ENCODE measurements around the gene RXRA. TPM values are rescaled to one million over a fixed set of nuclear protein-coding genes. Genes with fewer than 3 reads are reported as not detected.
A peak's percentile ranks its signal among the peaks of the same experiment; 100 is the strongest.

The RXRA gene
- polyA plus RNA-seq (2012; ENCODE audit: insufficient read length, low read depth): 67.2 TPM

GRCh38 chr9:134325813-134326723, at the start of gene RXRA:
Gene RXRA (plus strand): TSS chr9:134326455. CDS start chr9:134326632, 177 bp downstream.
- TF ChIP-seq POLR2AphosphoS5 (IDR thresholded peaks at IDR 0.05; ENCODE audit: low read depth, low read length) (peak; percentile 59; the same call in 1 of the 2 replicates), REST (IDR thresholded peaks at IDR 0.05; ENCODE audit: insufficient read depth in 1 of 2, low read depth in 2 of 2, low read length in 2 of 2) (no peak), TAF1 (IDR thresholded peaks at IDR 0.05; ENCODE audit: borderline replicate concordance, insufficient read depth, low read length) (peak; percentile 38; the same call in 1 of the 2 replicates)

DNA sequence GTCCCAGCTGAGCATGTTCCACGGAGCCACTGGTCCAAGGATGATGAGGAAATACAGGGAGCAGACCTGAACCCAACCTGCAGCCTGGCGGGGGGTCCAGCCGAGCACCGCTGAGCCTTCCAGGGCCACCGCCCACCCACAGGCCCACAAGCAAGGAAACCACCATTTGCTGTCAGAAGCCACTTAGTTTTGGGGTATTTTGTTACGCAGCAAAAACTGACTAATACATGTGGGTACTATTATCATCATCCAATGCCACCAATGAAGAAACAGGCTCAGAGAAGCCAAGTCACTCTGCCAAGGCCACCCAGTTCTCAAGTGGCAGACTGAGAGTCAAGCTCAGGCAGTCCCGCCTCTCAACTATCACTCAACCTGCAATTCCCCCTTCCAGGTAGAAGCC, 48.0 kb upstream of the RXRA start:
- TF ChIP-seq POLR2AphosphoS5 (IDR thresholded peaks at IDR 0.05; ENCODE audit: low read depth, low read length) (no peak), REST (IDR thresholded peaks at IDR 0.05; ENCODE audit: insufficient read depth in 1 of 2, low read depth in 2 of 2, low read length in 2 of 2) (no peak), SIN3A (IDR thresholded peaks at IDR 0.05; ENCODE audit: borderline replicate concordance, insufficient read depth, low read length) (no peak), TAF1 (IDR thresholded peaks at IDR 0.05; ENCODE audit: borderline replicate concordance, insufficient read depth, low read length) (no peak), FOXP2 (optimal IDR thresholded peaks at IDR 0.05; ENCODE audit: borderline replicate concordance, extremely low read depth, extremely low read length, insufficient read depth) (no peak)

DNA sequence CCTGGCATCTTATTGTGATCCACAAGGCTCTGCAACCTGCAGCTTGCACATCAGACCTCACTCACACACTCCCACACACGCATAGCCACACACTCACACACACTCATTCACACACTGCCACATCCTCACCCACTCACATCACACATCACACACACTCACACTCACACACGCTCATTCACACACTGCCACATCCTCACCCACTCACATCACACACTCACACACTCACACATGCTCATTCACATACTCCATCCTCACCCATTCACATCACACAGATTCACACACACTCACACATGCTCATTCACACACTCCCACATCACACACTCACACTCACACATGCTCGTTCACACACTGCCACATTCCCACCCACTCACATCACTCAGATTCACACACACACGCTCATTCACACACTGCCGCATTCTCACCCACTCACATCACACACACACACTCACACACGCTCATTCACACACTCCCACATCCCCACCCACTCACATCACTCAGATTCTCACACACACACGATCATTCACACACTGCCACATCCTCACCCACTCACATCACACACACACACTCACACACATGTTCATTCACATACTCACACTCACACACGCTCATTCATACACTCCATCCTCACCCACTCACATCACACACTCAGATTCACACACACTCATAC, 47.1 kb upstream of the RXRA start:
- no peak for TF ChIP-seq REST (IDR thresholded peaks at IDR 0.05; ENCODE audit: insufficient read depth in 1 of 2, low read depth in 2 of 2, low read length in 2 of 2)
- no peak for TF ChIP-seq FOXP2 (optimal IDR thresholded peaks at IDR 0.05; ENCODE audit: borderline replicate concordance, extremely low read depth, extremely low read length, insufficient read depth)
- TF ChIP-seq TAF1 (IDR thresholded peaks at IDR 0.05; ENCODE audit: borderline replicate concordance, insufficient read depth, low read length): no peak
- no peak for TF ChIP-seq SIN3A (IDR thresholded peaks at IDR 0.05; ENCODE audit: borderline replicate concordance, insufficient read depth, low read length)
- no peak for TF ChIP-seq POLR2AphosphoS5 (IDR thresholded peaks at IDR 0.05; ENCODE audit: low read depth, low read length)

DNA sequence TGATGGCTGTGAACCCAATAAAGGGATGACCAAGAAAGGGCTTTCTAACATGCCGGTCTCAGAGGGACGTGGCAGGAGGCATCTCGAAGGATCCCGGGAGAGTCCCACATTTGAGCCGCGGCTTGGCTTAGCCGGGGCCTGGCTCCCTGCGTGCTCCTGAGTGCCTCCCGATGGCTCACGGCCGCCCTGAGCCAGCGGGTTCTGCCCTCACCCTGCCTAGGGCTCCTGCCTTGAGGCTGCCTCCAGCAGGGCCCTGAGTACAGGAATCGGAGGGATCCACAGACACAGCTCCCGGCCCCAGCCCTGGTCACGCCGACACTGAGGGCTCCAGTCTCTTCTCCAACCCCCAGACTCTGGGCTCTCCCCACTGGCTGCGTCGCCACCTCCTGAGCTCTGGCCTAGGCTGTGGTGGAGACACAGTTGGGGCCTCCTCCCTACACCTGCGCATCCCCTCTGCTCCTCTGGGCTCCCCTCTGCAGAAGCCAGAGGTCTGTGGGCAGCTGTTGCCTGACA, 44.1 kb upstream of the RXRA start:
- TF ChIP-seq SIN3A (IDR thresholded peaks at IDR 0.05; ENCODE audit: borderline replicate concordance, insufficient read depth, low read length) (no peak), TAF1 (IDR thresholded peaks at IDR 0.05; ENCODE audit: borderline replicate concordance, insufficient read depth, low read length) (no peak), FOXP2 (optimal IDR thresholded peaks at IDR 0.05; ENCODE audit: borderline replicate concordance, extremely low read depth, extremely low read length, insufficient read depth) (no peak), POLR2AphosphoS5 (IDR thresholded peaks at IDR 0.05; ENCODE audit: low read depth, low read length) (no peak), REST (IDR thresholded peaks at IDR 0.05; ENCODE audit: insufficient read depth in 1 of 2, low read depth in 2 of 2, low read length in 2 of 2) (no peak)
